ENCODE results near the gene HIPK3.
"Not testable (repeated sequence)": the region's sequence is repeated elsewhere in the genome, so short reads cannot be mapped to it uniquely, and the experiment has no call there.

HIPK3 gene

DNA sequence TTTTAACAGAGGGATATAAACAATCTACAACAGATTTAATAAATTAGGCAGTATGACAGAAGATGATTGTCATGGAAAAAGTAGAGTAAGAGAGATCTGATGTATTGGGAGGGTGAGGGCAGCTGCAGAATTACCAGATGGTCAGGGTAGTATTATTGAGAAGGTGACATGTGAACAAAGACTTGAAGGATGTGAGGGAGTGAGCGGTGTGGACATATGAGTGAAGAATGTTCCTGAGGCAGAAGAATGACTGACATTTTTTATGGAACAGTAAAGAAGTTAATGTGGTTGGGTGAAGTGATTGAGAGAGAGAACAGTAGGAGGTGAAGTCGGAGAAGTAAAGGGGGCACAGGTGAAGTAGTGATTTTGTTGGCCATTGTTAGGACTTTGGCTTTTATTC, 42.4 kb upstream of the HIPK3 start:
- DNase-seq (ENCODE audit: low read depth, low spot score), result no peak
- in situ Hi-C loops (cut with HindIII; ENCODE audit: low sequenced_read_pairs), result no loop called here
- no peak overlapping the region for H3K4me3 ChIP-seq (ENCODE audit: low read depth, low read length)
- TF ChIP-seq, protein P1, sequence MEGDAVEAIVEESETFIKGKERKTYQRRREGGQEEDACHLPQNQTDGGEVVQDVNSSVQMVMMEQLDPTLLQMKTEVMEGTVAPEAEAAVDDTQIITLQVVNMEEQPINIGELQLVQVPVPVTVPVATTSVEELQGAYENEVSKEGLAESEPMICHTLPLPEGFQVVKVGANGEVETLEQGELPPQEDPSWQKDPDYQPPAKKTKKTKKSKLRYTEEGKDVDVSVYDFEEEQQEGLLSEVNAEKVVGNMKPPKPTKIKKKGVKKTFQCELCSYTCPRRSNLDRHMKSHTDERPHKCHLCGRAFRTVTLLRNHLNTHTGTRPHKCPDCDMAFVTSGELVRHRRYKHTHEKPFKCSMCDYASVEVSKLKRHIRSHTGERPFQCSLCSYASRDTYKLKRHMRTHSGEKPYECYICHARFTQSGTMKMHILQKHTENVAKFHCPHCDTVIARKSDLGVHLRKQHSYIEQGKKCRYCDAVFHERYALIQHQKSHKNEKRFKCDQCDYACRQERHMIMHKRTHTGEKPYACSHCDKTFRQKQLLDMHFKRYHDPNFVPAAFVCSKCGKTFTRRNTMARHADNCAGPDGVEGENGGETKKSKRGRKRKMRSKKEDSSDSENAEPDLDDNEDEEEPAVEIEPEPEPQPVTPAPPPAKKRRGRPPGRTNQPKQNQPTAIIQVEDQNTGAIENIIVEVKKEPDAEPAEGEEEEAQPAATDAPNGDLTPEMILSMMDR (IDR thresholded peaks at IDR 0.05; ENCODE audit: low read depth, low read length), result no peak

DNA sequence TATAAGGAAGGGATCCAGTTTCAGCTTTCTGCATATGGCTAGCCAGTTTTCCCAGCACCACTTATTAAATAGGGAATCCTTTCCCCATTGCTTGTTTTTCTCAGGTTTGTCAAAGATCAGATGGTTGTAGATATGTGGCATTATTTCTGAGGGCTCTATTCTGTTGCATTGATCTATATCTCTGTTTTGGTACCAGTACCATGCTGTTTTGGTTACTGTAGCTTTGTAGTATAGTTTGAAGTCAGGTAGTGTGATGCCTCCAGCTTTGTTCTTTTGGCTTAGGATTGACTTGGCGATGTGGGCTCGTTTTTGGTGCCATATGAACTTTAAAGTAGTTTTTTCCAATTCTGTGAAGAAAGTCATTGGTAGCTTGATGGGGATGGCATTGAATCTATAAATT, 40.5 kb upstream of the HIPK3 start:
- DNase-seq (ENCODE audit: low read depth, low spot score); H3K4me3 ChIP-seq (ENCODE audit: low read depth, low read length); in situ Hi-C loops (cut with HindIII; ENCODE audit: low sequenced_read_pairs): not testable (repeated sequence)

DNA sequence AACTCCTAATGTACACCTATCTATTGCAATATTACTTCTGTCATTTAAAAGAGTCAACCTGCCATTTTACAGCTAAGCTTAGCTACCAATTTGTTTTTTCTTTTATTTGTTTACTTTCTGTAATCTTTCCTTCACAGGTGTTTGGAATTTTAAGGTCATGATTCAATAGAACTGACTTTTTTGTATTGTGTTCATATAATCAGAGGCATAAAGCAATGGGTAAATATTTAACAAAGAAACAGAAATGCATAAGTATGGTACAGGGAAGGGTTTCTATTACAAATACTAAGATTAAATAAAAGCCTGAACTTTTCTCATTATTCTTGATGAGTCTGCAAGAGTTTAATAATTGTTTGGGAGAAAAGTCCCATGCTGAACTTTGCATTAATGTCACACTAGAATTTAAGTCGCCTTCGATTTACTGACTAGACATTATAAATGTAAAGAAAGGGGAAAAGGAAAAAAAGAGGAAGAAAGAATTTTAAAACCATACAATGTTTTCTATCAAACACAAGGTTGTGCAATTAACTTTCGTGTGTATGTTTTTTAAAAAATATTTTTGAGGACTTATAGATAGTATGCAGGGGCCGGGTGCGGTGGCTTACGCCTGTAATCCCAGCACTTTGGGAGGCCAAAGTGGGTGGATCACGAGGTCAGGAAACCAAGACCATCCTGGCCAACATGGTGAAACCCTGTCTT, 35.0 kb upstream of the HIPK3 start:
- no peak overlapping the region for H3K4me3 ChIP-seq (ENCODE audit: low read depth, low read length)
- in situ Hi-C loops (cut with HindIII; ENCODE audit: low sequenced_read_pairs), result no loop called here
- TF ChIP-seq, protein P1 (IDR thresholded peaks at IDR 0.05; ENCODE audit: low read depth, low read length), result no peak
- no peak for DNase-seq (ENCODE audit: low read depth, low spot score)

DNA sequence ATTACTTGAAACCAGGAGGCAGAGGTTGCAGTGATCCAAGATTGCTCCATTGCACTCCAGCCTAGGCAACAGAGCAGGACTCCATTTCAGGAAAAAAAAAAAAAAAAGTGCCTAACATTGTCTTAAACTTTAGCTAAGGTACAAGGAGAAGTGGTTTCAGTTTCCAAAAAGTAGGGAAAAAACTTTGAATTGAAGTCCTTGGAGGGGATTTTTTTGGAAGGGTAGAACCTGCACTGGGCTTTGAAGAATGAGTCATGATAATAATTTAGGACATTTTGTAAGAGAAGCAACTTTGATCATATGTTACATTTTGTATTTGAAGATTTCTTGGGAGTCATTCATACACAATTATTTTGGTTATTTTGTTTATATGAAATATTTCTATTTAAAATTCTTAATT, 31.8 kb upstream of the HIPK3 start:
- TF ChIP-seq, protein P1 (IDR thresholded peaks at IDR 0.05; ENCODE audit: low read depth, low read length), result no peak
- in situ Hi-C loops (cut with HindIII; ENCODE audit: low sequenced_read_pairs), result no loop called here
- H3K4me3 ChIP-seq (ENCODE audit: low read depth, low read length), result no peak overlapping the region
- no peak for DNase-seq (ENCODE audit: low read depth, low spot score)

DNA sequence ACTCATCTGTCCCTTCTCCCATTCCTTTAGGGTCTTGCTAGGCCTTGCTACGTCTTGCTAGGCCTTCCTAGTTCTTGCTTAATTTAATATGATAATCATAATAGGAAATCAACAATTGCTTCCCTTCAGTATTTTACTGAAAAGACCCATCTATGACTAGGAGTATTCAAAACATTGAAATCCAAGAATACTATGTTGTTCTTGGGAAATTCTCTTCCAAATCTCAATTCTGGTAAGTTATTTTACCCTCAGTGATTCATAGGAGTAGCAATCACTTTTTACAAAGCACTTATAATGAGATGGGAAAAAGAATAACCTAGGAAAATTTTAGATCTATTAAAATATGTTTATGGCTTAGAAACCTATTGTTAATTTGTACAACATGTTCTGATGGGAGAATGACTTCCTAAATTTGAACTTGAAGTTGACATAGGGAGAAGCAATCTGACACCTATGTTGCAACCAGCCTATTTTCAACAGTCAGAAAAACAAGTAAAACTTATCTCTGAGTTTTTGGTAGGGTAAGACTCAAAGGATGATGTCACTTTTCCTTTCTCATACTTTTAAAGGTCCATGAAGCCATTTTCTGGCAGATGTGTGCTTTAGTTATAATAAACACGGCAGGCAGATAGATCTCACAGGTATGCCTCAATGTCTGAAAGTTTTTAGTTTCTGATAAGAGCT, 29.5 kb upstream of the HIPK3 start:
- H3K4me3 ChIP-seq (ENCODE audit: low read depth, low read length), result no peak overlapping the region
- DNase-seq (ENCODE audit: low read depth, low spot score), result no peak
- TF ChIP-seq, protein P1 (IDR thresholded peaks at IDR 0.05; ENCODE audit: low read depth, low read length), result no peak
- in situ Hi-C loops (cut with HindIII; ENCODE audit: low sequenced_read_pairs), result no loop called here

DNA sequence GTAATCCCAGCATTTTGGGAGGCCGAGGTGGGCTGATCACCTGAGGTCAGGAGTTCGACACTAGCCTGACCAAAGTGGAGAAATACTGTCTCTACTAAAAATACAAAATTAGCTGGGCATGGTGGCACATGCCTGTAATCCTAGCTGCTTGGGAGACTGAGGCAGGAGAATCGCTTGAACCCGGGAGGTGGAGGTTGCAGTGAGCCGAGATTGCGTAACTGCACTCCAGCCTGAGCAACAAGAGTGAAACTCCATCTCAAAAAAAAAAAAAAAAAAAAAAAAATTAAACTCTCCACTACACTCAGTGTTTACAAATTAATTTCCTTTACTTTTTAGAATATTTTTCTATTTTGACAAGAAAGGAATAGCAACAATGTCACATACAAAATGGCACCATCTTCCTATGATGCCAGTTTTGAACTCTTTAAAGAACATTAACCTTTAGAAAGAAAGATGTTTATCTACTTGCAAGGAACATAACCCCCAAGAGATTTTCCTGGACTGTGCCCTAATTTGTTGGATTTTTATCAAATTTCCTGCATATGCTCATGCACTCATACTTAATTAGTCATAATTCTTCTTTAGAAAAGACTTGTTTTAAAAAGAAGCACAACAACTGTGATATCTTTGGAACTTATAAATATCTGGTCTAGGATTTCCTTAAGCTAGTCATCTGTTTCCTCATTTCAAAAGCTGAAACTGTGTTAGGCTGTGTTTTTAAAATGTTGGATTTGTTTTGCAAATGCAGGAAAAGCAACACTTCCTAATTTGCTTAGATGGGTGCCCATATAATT, 22.6 kb upstream of the HIPK3 start:
- no peak overlapping the region for H3K4me3 ChIP-seq (ENCODE audit: low read depth, low read length)
- DNase-seq (ENCODE audit: low read depth, low spot score), result no peak
- TF ChIP-seq, protein P1 (IDR thresholded peaks at IDR 0.05; ENCODE audit: low read depth, low read length), result no peak
- in situ Hi-C loops (cut with HindIII; ENCODE audit: low sequenced_read_pairs), result no loop called here

All from astrocyte of the spinal cord (primary cell).